Astrocyte of the spinal cord (primary cell): Measurements from ENCODE around the gene SNAP91.
"Not testable (repeated sequence)": the region's sequence is repeated elsewhere in the genome, so short reads cannot be mapped to it uniquely, and the experiment has no call there.

Experiments used
- DNase-seq: peaks from one replicate; pipeline ENCODE4 v3.0.0; 2011; ENCODE audit warnings: low read depth, low spot score
- H3K4me3 ChIP-seq: 2 replicates; pipeline ENCODE4 v1.5.1; 2011; ENCODE audit warnings: low read depth, mild to moderate bottlenecking, low read length, moderate library complexity
- in situ Hi-C: cut with HindIII; loops from 2 replicates; pipeline ENCODE4 v1.10.0; 2017; ENCODE audit warnings: low sequenced_read_pairs
- TF ChIP-seq, protein P1 (sequence below): IDR thresholded peaks from 2 replicates; pipeline ENCODE4 v1.5.1; 2012; ENCODE audit warnings: low read depth, mild to moderate bottlenecking, low read length, inconsistent platforms

Gene SNAP91

DNA sequence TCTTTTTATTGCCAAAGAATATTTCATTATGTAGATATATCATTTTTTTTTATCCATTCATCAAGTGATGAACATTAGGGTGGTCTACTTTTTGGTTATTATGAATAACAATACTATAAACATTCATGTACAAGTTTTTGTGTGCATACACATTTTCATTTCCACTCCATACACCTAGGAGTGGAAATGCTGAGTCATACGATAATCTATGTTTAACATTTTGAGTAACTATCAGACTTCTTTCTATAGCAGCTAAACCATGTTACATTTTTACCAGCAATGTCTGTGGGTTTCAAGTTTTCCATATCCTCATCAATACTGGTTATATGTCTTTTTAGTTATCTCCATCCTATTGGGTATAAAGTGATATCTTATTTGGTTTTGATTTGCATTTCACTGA lies 130.8 kb downstream of the SNAP91 start:
- TF ChIP-seq, protein P1, sequence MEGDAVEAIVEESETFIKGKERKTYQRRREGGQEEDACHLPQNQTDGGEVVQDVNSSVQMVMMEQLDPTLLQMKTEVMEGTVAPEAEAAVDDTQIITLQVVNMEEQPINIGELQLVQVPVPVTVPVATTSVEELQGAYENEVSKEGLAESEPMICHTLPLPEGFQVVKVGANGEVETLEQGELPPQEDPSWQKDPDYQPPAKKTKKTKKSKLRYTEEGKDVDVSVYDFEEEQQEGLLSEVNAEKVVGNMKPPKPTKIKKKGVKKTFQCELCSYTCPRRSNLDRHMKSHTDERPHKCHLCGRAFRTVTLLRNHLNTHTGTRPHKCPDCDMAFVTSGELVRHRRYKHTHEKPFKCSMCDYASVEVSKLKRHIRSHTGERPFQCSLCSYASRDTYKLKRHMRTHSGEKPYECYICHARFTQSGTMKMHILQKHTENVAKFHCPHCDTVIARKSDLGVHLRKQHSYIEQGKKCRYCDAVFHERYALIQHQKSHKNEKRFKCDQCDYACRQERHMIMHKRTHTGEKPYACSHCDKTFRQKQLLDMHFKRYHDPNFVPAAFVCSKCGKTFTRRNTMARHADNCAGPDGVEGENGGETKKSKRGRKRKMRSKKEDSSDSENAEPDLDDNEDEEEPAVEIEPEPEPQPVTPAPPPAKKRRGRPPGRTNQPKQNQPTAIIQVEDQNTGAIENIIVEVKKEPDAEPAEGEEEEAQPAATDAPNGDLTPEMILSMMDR = no peak
- no peak overlapping the region for H3K4me3 ChIP-seq
- in situ Hi-C loops = no loop called here
- no peak for DNase-seq

DNA sequence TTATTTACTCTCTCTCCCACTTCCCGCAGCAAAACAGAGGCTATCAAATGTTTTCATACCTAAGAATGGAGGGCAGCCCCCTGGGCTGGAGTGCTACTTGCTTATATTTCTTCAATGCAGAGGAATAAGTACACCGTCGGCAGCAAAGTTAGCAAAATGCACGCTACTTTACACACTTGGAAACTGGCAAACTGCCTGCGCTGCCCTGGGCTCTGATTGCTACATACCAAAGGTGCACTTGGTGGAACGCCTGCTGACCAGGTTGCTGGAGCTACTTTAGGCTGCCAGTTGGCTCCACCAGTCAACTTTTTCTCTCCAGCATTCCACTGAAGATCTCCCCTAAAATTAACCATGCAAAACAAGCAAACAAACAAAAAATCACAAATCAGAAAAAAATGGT lies 134.1 kb downstream of the SNAP91 start:
- DNase-seq = no peak
- TF ChIP-seq, protein P1 = no peak
- H3K4me3 ChIP-seq = no peak overlapping the region
- in situ Hi-C loops = no loop called here

DNA sequence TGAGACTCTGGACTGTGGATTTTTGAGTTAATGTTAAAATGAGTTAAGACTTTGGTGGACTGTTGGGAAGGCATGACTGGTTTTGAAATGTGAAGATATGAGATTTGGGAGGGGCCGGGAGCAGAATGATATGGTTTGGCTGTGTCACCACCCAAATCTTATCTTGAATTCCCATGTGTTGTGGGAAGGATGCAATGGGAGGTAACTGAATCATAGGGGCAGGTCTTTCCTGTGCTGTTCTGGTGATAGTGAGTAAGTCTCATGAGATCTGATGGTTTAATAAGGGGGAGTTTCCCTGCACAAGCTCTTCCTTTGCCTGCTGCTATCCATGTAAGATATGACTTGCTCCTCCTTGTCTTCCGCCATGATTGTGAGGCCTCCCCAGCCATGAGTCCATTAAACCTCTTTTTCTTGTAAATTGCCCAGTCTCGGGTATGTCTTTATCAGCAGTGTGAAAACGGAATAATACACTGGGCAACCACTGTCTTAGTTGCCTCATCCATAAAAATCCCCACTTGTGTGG lies 137.2 kb downstream of the SNAP91 start:
- H3K4me3 ChIP-seq, DNase-seq, in situ Hi-C loops: not testable (repeated sequence)

DNA sequence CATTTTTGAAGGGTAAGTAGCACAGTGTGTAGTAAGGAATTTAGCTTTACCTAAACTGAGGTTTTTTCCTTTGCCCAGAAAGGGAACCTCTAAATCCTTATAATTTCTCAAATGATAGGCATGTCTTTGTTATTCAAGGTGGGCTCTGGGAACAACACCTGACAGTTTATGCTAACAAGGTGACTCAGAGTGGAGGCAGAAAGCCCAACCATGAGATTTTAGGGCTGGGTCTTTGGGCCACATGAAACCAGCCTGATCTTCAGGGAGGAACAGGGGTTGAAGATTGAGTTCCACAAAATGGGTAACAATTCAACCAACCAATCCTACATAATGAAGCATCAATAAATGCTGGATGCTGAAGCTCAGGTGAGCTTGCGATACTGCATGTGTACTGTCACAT lies 149.9 kb downstream of the SNAP91 start:
- TF ChIP-seq, protein P1 = no peak
- no peak overlapping the region for H3K4me3 ChIP-seq
- in situ Hi-C loops = no loop called here
- DNase-seq = no peak

DNA sequence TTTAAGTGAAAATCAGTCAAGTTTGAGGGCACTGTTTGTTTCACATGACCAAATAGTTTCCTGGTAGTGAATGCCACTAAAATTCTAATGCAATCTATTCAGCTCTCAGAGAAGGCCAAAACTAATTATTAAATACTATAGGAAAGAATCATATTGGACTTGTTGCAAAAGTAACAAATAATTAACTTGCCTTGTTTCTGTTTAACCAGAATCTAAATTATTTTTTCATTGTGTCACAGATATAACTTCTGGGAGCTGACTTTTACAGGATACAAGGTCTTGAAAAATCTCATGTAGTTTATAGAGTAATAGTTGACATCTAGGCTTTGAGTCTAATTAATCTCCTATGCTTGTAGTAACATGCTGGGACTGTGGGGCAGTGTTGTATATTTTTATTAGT lies 152.0 kb downstream of the SNAP91 start:
- TF ChIP-seq, protein P1 = no peak
- no peak overlapping the region for H3K4me3 ChIP-seq
- in situ Hi-C loops = no loop called here
- no peak for DNase-seq

DNA sequence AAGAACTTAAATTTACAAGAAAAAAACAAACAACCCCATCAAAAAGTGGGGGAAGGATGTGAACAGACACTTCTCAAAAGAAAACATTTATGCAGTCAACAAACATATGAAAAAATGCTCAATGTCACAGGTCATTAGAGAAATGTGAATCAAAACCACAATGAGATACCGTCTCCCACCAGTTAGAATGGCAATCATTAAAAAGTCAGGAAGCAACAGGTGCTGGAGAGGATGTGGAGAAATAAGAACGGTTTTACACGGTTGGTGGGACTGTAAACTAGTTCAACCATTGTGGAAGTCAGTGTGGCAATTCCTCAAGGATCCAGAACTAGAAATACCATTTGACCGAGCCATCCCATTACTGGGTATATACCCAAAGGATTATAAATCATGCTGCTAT lies 157.2 kb downstream of the SNAP91 start:
- in situ Hi-C loops, DNase-seq, H3K4me3 ChIP-seq: not testable (repeated sequence)

DNA sequence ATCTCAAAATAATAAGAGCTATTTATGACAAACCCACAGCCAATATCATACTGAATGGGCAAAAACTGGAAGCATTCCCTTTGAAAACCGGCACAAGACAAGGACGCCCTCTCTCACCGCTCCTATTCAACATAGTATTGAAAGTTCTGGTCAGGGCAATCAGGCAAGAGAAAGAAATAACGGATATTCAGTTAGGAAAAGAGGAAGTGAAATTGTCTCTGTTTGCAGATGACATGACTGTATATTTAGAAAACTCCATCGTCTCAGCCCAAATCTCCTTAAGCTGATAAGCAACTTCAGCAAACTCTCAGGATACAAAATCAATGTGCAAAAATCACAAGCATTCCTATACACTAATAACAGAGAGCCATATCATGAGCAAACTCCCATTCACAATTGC lies 158.4 kb downstream of the SNAP91 start:
- DNase-seq, in situ Hi-C loops, H3K4me3 ChIP-seq: not testable (repeated sequence)

DNA sequence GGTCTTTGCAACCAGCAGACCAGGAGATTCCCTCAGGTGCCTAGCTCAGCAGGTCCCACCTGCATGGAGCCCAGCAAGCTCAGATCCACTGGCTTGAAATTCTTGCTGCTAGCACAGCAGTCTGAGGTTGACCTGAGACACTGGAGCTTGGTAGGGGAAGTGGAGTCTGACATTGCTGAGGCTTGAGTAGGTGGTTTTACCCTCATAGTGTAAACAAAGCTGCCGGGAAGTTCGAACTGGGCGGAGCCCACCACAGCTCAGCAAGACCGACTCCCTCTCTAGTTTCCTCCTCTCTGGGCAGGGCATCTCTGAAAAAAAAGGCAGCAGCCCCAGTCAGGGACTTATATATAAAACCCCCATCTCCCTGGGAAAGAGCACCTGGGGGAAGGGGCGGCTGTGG lies 162.3 kb downstream of the SNAP91 start:
- no peak for DNase-seq
- no peak overlapping the region for H3K4me3 ChIP-seq
- in situ Hi-C loops = no loop called here
- TF ChIP-seq, protein P1 = no peak
